A549 (cell line): ENCODE results near the gene NEDD8. TPM values are rescaled to one million over a fixed set of nuclear protein-coding genes. Genes with fewer than 3 reads are reported as not detected.

Source experiments
- ATAC-seq, 2 experiments: fragments of 200-7000 bp in 1 of 2; fragments of >200 bp in 1 of 2; cut with Nextera tagmentation in 1 of 2; cut with Tn5 transposase in 1 of 2; 3 replicates each; pipeline versions ENCODE4 v1.8.0 to v1.9.1; 2018 to 2020; ENCODE audit warnings: mild to moderate bottlenecking in 1 of 2, moderate library complexity in 1 of 2
- CTCF ChIA-PET: fragments of 300-600 bp; sonication (Branson Sonifier 250); formaldehyde crosslinking; extraction: SDS; loops from one replicate; lab custom pipeline; 2021; ENCODE audit warnings: antibody characterized with exemption, inconsistent platforms; lab: Yijun Ruan, JAX
- POLR2A ChIA-PET: fragments of 350-600 bp; formaldehyde crosslinking; extraction: SDS; loops from one replicate; lab custom pipeline; 2021; ENCODE audit warnings: antibody characterized with exemption, inconsistent platforms; lab: Yijun Ruan, JAX
- DNase-seq, 2 experiments: peaks; one replicate each; pipeline versions ENCODE4 v3.0.0 to v3.0.0-alpha.2; 2011 to 2016; ENCODE audit warnings: low read depth in 1 of 2, low spot score in 1 of 2
- FAIRE-seq: peaks from 2 replicates; lab custom pipeline; 2011; peaks lifted over from hg19 to GRCh38; lab: Jason Lieb, UNC
- H3K27ac ChIP-seq, 2 experiments: fragments of >200 bp; sonication (Bioruptor Twin); formaldehyde crosslinking; 3 replicates each; pipeline ENCODE4 v1.5.1; 2016 to 2017
- H3K4me1 ChIP-seq: fragments of >200 bp; sonication (Bioruptor Twin); formaldehyde crosslinking; 3 replicates; pipeline ENCODE4 v1.6.1; 2016
- H3K4me2 ChIP-seq: fragments of >200 bp; sonication (Bioruptor Twin); formaldehyde crosslinking; 3 replicates; pipeline ENCODE4 v1.6.1; 2016
- H3K4me3 ChIP-seq: fragments of >200 bp; sonication (Bioruptor Twin); formaldehyde crosslinking; 3 replicates; pipeline ENCODE4 v1.5.1; 2016
- H3K9me3 ChIP-seq: fragments of >200 bp; sonication (Bioruptor Twin); formaldehyde crosslinking; 3 replicates; pipeline ENCODE4 v1.6.1; 2016
- CEBPB ChIP-seq, 2 experiments: fragments of >200 bp in 1 of 2; sonication (Bioruptor Twin) in 1 of 2; formaldehyde crosslinking in 1 of 2; IDR thresholded peaks; 2 replicates each; pipeline ENCODE4 v1.6.1; 2012 to 2016
- CHD4 ChIP-seq: fragments of 200-600 bp; sonication (generic); IDR thresholded peaks from 2 replicates; pipeline ENCODE4 v1.6.1; 2016; ENCODE audit warnings: antibody characterized with exemption, mild to moderate bottlenecking, borderline replicate concordance
- EP300 ChIP-seq, 2 experiments: fragments of >200 bp; sonication (Bioruptor Twin); formaldehyde crosslinking; IDR thresholded peaks; 2 replicates in 1 of 2; 3 replicates in 1 of 2; pipeline ENCODE4 v1.6.1; 2016 to 2017
- FOSB ChIP-seq: fragments of 250-450 bp; sonication (Bioruptor Pico); IDR thresholded peaks from 2 replicates; pipeline ENCODE4 v1.5.0; 2020; ENCODE audit warnings: mild to moderate bottlenecking, moderate library complexity
- FOXS1 ChIP-seq: fragments of 250-450 bp; sonication (Bioruptor Pico); IDR thresholded peaks from 2 replicates; pipeline ENCODE4 v1.5.0; 2020; ENCODE audit warnings: mild to moderate bottlenecking, moderate library complexity
- HEYL ChIP-seq: fragments of 250-450 bp; sonication (Bioruptor Pico); IDR thresholded peaks from 2 replicates; pipeline ENCODE4 v1.8.0; 2021; ENCODE audit warnings: mild to moderate bottlenecking, moderate library complexity
- MAZ ChIP-seq: fragments of 150-350 bp; IDR thresholded peaks from 2 replicates; pipeline ENCODE4 v1.6.1; 2014; ENCODE audit warnings: antibody characterized with exemption, low read depth, low read length, borderline replicate concordance
- NR3C1 ChIP-seq: fragments of >200 bp; sonication (Bioruptor Twin); formaldehyde crosslinking; IDR thresholded peaks from 3 replicates; pipeline ENCODE4 v1.6.1; 2017
- POLR2A ChIP-seq: IDR thresholded peaks from 2 replicates; pipeline ENCODE4 v1.6.1; 2012; ENCODE audit warnings: mild to moderate bottlenecking, low read length
- RCOR1 ChIP-seq: fragments of 150-350 bp; IDR thresholded peaks from 2 replicates; pipeline ENCODE4 v1.6.1; 2014; ENCODE audit warnings: antibody characterized with exemption, low read length, low read depth
- RNF2 ChIP-seq: fragments of 200-600 bp; sonication (generic); IDR thresholded peaks from 2 replicates; pipeline ENCODE4 v1.6.1; 2016; ENCODE audit warnings: low read depth, mild to moderate bottlenecking, antibody characterized with exemption, moderate library complexity, borderline replicate concordance
- SREBF2 ChIP-seq: fragments of 450-650 bp; IDR thresholded peaks from 2 replicates; pipeline ENCODE4 v1.6.1; 2014; ENCODE audit warnings: mild to moderate bottlenecking, moderate library complexity
- TFCP2L1 ChIP-seq: fragments of 250-450 bp; sonication (Bioruptor Pico); IDR thresholded peaks from 2 replicates; pipeline ENCODE4 v1.5.0; 2021; ENCODE audit warnings: mild to moderate bottlenecking
- ZC3H11A ChIP-seq: fragments of 450-650 bp; IDR thresholded peaks from 2 replicates; pipeline ENCODE4 v1.6.1; 2014; ENCODE audit warnings: antibody characterized with exemption, mild to moderate bottlenecking
- ZFP36 ChIP-seq: fragments of 450-650 bp; IDR thresholded peaks from 2 replicates; pipeline ENCODE4 v1.6.1; 2014; ENCODE audit warnings: borderline replicate concordance; ENCODE audit not compliant: partially characterized antibody
- WGBS: methylation state at CpG from one replicate; pipeline ENCODE4 v1.1.6; 2017; ENCODE audit errors: missing lambda C conversion rate; 5-methylcytosine and 5-hydroxymethylcytosine counted together
- polyA plus RNA-seq, 4 experiments: library from polyadenylated mRNA; depleted of rRNA in 3 of 4; stranded (reverse); fragments of >200 nt; fragmentation: RNase III in 1 of 4; extraction: RNeasy Plus Mini Kit Qiagen cat#74134 plus additional on column Dnase treatment in 1 of 4; gene quantifications; 2 replicates in 3 of 4; 3 replicates in 1 of 4; pipeline ENCODE4 v1.2.3, GENCODE V29; 2011 to 2017
- TF ChIP-seq, protein P1 (sequence below): IDR thresholded peaks from 2 replicates; pipeline ENCODE4 v1.6.1; 2012
- TF ChIP-seq, protein P2 (sequence below): fragments of >200 bp; sonication (Bioruptor Twin); formaldehyde crosslinking; IDR thresholded peaks from 2 replicates; pipeline ENCODE4 v1.6.1; 2016
- TF ChIP-seq, protein P3 (sequence below): fragments of 200-600 bp; sonication (generic); IDR thresholded peaks from 2 replicates; pipeline ENCODE4 v1.6.1; 2016; ENCODE audit warnings: antibody characterized with exemption, mild to moderate bottlenecking, moderate library complexity
- TF ChIP-seq, protein P4 (sequence below): fragments of 250-450 bp; sonication (Bioruptor Pico); IDR thresholded peaks from 2 replicates; pipeline ENCODE4 v1.5.0; 2021; ENCODE audit warnings: mild to moderate bottlenecking, moderate library complexity, borderline replicate concordance

Gene NEDD8
- polyA plus RNA-seq, 2 of the 4 experiments (the other 2 are of a cell fraction), result 433 to 589 TPM

DNA sequence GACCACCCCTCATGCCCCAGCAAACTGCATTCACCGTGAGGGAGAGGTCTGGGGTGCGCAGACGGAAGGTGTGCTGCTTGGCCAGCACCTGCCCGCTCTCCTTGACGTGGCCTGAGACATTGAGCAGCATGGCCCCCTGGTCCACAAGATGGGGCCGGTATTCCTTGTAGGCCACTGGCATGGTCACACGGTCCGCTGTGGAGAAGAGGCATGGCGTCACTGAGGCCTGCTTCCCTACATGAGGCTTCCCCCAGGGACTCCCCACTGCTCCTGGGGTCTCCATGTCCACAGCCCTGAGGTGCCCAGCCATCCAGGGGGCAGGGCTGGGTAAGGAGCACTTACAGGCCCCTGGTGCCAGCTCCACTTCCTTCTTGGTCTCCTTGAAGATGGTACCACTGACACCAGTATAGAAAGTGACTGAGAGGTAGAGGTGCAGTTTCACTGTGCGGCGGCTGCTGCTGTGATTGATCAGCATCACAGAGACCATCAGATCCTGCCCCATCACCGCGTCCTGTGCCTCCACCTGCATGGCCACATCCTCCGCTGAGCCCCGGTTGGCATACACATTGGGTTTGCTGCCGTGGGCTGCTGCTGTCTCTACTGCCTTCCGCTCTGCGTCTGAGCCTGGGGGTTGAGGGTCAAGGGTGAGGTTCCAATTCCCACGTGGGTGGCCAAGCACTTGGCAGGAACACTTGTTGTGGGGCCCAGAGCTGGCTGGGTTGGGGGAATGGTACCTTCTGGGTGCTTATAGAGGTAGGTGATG lies 22.6 kb upstream of the NEDD8 start:
- FAIRE-seq, result no peak
- no peak for TF ChIP-seq RCOR1
- no peak for TF ChIP-seq FOSB (CRISPR knock-in tag)
- no peak for TF ChIP-seq ZFP36
- TF ChIP-seq, protein P1, sequence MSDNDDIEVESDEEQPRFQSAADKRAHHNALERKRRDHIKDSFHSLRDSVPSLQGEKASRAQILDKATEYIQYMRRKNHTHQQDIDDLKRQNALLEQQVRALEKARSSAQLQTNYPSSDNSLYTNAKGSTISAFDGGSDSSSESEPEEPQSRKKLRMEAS, result no peak
- TF ChIP-seq, protein P2, sequence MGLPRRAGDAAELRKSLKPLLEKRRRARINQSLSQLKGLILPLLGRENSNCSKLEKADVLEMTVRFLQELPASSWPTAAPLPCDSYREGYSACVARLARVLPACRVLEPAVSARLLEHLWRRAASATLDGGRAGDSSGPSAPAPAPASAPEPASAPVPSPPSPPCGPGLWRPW, result no peak
- no peak for TF ChIP-seq ZC3H11A
- no peak for TF ChIP-seq POLR2A
- TF ChIP-seq SREBF2, result no peak
- no peak for TF ChIP-seq TFCP2L1 (CRISPR knock-in tag)
- no peak for TF ChIP-seq MAZ
- no peak for TF ChIP-seq CHD4
- TF ChIP-seq RNF2, result no peak
- TF ChIP-seq FOXS1 (CRISPR knock-in tag), result no peak
- no peak for TF ChIP-seq EP300 (IDR thresholded peaks at IDR 0.05)
- ChIA-PET POLR2A (interaction anchor here (1.0 kb wide), 1 partner anchor 16 kb away, joined by 3 read pairs; no protein-coding TSS in a partner anchor), CTCF (interaction anchor here (1.0 to 21.7 kb wide), 3 partner anchors 12 to 177 kb away, joined by 4 to 601 read pairs (median 76); partner anchors contain the start of genes CIDEB, DHRS1, LTB4R and LTB4R2)
- no peak overlapping the region for H3K4me2 ChIP-seq
- DNase-seq, result no peak
- WGBS, result 91% methylated on average over 16 of the region's 19 CpGs
- no peak overlapping the region for H3K27ac ChIP-seq
- no peak overlapping the region for H3K4me3 ChIP-seq
- ATAC-seq, result no peak
- H3K9me3 ChIP-seq, result no peaks in the 10 kb centered on the region
- peaks cover 13% of the 10 kb centered on the region for H3K4me1 ChIP-seq

DNA sequence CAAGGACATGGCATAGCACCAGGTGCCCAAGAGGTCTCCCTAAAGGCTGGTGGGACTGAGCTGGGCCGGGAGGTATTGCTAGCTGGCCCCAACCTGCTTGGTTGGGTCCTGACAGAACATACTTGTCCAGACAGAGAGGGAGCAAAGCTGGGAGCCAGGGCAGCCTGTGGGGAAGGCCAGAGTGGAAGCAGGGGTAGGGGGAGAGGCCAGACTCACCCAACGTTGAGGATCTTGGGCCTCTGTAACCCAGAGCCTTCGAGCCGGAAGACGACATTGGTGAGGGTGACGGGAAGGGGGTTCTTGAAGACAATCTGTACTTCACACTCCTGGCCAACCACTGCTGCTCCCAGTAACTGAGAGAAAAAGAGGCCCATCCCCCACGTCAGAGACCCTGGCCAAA lies 21.8 kb upstream of the NEDD8 start:
- ChIA-PET POLR2A (no interaction called here), CTCF (interaction anchor here (1.4 to 21.7 kb wide), 4 partner anchors 8 to 48 kb away, joined by 4 to 601 read pairs (median 40); partner anchors contain the start of genes CIDEB, DHRS1, LTB4R and LTB4R2)
- Histone ChIP-seq H3K4me1 (peaks cover 5% of the 10 kb centered on the region; the same call in 2 of the 3 replicates), H3K4me2 (no peak overlapping the region), H3K9me3 (no peaks in the 10 kb centered on the region), H3K4me3 (no peak overlapping the region), H3K27ac (no peak overlapping the region)
- WGBS, result 74% methylated on average over 7 of the region's 7 CpGs
- no peak for TF ChIP-seq MAZ
- no peak for TF ChIP-seq FOXS1 (CRISPR knock-in tag)
- TF ChIP-seq HEYL (CRISPR knock-in tag), result no peak
- TF ChIP-seq, protein P3, sequence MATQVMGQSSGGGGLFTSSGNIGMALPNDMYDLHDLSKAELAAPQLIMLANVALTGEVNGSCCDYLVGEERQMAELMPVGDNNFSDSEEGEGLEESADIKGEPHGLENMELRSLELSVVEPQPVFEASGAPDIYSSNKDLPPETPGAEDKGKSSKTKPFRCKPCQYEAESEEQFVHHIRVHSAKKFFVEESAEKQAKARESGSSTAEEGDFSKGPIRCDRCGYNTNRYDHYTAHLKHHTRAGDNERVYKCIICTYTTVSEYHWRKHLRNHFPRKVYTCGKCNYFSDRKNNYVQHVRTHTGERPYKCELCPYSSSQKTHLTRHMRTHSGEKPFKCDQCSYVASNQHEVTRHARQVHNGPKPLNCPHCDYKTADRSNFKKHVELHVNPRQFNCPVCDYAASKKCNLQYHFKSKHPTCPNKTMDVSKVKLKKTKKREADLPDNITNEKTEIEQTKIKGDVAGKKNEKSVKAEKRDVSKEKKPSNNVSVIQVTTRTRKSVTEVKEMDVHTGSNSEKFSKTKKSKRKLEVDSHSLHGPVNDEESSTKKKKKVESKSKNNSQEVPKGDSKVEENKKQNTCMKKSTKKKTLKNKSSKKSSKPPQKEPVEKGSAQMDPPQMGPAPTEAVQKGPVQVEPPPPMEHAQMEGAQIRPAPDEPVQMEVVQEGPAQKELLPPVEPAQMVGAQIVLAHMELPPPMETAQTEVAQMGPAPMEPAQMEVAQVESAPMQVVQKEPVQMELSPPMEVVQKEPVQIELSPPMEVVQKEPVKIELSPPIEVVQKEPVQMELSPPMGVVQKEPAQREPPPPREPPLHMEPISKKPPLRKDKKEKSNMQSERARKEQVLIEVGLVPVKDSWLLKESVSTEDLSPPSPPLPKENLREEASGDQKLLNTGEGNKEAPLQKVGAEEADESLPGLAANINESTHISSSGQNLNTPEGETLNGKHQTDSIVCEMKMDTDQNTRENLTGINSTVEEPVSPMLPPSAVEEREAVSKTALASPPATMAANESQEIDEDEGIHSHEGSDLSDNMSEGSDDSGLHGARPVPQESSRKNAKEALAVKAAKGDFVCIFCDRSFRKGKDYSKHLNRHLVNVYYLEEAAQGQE, result no peak
- FAIRE-seq (no peak), ATAC-seq (no peak), DNase-seq (no peak)

DNA sequence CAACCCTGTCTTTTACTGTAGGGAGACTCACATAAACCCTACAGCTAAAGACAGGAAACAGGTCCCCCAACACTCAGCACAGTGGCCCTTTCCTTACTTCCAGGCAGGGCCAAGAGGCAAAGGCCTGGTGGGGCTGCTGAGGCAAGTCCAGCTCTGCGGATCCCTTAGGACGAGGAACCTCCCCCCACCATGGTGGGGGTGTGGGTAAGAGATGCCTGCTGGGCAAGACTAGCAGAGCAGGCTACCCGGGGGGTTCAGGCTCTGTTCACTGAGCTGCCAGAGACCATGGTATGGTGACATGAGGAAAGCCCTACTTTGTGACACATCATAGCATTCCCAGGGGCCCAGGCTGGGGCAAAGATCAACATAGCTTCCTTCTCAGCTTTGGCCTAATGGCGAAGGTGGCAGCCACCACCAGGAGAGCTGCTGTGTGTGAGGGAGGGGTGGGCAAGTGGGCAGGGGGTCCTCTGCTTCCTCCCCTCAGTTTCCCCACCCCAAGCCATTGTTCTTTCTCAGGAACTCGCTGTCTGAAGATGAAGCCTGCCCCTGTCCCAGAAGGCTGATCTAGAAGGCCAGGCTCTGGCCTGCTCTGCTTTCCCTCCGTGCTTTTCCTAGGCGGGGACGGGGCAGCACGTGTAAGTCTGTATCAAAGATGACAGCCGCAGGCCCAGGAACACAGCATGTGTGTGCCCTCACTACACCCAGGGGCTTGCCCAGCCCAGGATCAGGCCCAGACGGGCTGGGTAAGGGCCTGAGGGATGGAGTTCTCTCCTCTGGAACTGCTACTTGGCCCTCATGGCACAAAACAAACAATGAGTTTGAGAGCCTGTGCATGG lies 20.3 kb upstream of the NEDD8 start:
- FAIRE-seq (no peak), ATAC-seq (no peak), DNase-seq (no peak)
- 87% methylated on average over 9 of the region's 11 CpGs for WGBS
- H3K4me1 ChIP-seq, result peaks cover 5% of the 10 kb centered on the region; the same call in 1 of the 3 replicates
- TF ChIP-seq, protein P4, sequence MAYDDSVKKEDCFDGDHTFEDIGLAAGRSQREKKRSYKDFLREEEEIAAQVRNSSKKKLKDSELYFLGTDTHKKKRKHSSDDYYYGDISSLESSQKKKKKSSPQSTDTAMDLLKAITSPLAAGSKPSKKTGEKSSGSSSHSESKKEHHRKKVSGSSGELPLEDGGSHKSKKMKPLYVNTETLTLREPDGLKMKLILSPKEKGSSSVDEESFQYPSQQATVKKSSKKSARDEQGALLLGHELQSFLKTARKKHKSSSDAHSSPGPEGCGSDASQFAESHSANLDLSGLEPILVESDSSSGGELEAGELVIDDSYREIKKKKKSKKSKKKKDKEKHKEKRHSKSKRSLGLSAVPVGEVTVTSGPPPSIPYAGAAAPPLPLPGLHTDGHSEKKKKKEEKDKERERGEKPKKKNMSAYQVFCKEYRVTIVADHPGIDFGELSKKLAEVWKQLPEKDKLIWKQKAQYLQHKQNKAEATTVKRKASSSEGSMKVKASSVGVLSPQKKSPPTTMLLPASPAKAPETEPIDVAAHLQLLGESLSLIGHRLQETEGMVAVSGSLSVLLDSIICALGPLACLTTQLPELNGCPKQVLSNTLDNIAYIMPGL (CRISPR knock-in tag), result no peak
- TF ChIP-seq FOSB (CRISPR knock-in tag), result no peak
- no peak for TF ChIP-seq HEYL (CRISPR knock-in tag)
- TF ChIP-seq, protein P1, result no peak
- no peak for TF ChIP-seq TFCP2L1 (CRISPR knock-in tag)
- no peak for TF ChIP-seq NR3C1
- no peak for TF ChIP-seq CEBPB (IDR thresholded peaks at IDR 0.05)
- TF ChIP-seq RCOR1, result no peak
- CTCF ChIA-PET, result interaction anchor here (0.6 to 21.7 kb wide), 8 partner anchors 10 to 81 kb away, joined by 3 to 601 read pairs (median 4); partner anchors contain the start of genes CIDEB, DHRS1, LTB4R and LTB4R2
- no peak overlapping the region for H3K4me2 ChIP-seq
- POLR2A ChIA-PET, result interaction anchor here (2.1 kb wide), 2 partner anchors 10 to 19 kb away, joined by 9 to 11 read pairs; partner anchors contain the start of genes RABGGTA and TINF2
- no peaks in the 10 kb centered on the region for H3K9me3 ChIP-seq
- H3K4me3 ChIP-seq, result no peak overlapping the region
- no peak overlapping the region for H3K27ac ChIP-seq
